Epithelial cell of proximal tubule (primary cell): ENCODE results near the gene RCC2. TPM values are rescaled to one million over a fixed set of nuclear protein-coding genes. Genes with fewer than 3 reads are reported as not detected.
"Not testable (repeated sequence)": the region's sequence is repeated elsewhere in the genome, so short reads cannot be mapped to it uniquely, and the experiment has no call there.

ENCODE experiments used
- DNase-seq: peaks from one replicate; pipeline ENCODE4 v3.0.0-alpha.2; 2011; ENCODE audit warnings: low read depth
- H3K4me3 ChIP-seq: 2 replicates; pipeline ENCODE4 v1.5.1; 2011; ENCODE audit warnings: low read depth, mild to moderate bottlenecking, low read length
- CTCF ChIP-seq: conservative IDR thresholded peaks from 2 replicates; pipeline ENCODE4 v1.5.1; 2012; ENCODE audit warnings: low read depth, mild to moderate bottlenecking, low read length
- total RNA-seq: library from RNA; depleted of rRNA; stranded (reverse); fragments of >200 nt; gene quantifications from 2 replicates; pipeline ENCODE4 v1.2.3, GENCODE V29; 2015

Gene RCC2
- total RNA-seq, 1 donor from 2014 or later: 106 TPM

- no peak overlapping the region for H3K4me3 ChIP-seq
- DNase-seq: no peak
- TF ChIP-seq CTCF: no peak
Measured at GRCh38 chr1:17460219-17460618, 20.7 kb upstream of the RCC2 start.

GRCh38 chr1:17458794-17459193, 19.3 kb upstream of the RCC2 start:
- no peak for DNase-seq

GRCh38 chr1:17452686-17453085, 13.2 kb upstream of the RCC2 start:
- no peak for TF ChIP-seq CTCF
- H3K4me3 ChIP-seq: no peak overlapping the region
- DNase-seq: no peak

More at GRCh38 chr1:17458794-17459193, 19.3 kb upstream of the RCC2 start:
- TF ChIP-seq CTCF: no peak
- no peak overlapping the region for H3K4me3 ChIP-seq

GRCh38 chr1:17452203-17452602, 12.7 kb upstream of the RCC2 start:
- DNase-seq, H3K4me3 ChIP-seq: not testable (repeated sequence)

GRCh38 chr1:17451731-17452130, 12.3 kb upstream of the RCC2 start:
- no peak for TF ChIP-seq CTCF
- no peak for DNase-seq

GRCh38 chr1:17447501-17447992, 8.1 kb upstream of the RCC2 start:
- no peak for DNase-seq
- H3K4me3 ChIP-seq: no peak overlapping the region
- no peak for TF ChIP-seq CTCF

More at GRCh38 chr1:17451731-17452130, 12.3 kb upstream of the RCC2 start:
- H3K4me3 ChIP-seq: no peak overlapping the region

- no peak for DNase-seq
- TF ChIP-seq CTCF: no peak
- H3K4me3 ChIP-seq: no peak overlapping the region
Measured at GRCh38 chr1:17442841-17443240, 3.4 kb upstream of the RCC2 start.
